HG03064 (cell line): ENCODE data around the gene BAHCC1.

Experiments used
- ATAC-seq: cut with Tn5 transposase; IDR thresholded peaks from one replicate; pipeline ENCODE4 v1.9.1; 2021; ENCODE audit warnings: low read depth; ENCODE audit not compliant: unreplicated experiment

The BAHCC1 gene

DNA sequence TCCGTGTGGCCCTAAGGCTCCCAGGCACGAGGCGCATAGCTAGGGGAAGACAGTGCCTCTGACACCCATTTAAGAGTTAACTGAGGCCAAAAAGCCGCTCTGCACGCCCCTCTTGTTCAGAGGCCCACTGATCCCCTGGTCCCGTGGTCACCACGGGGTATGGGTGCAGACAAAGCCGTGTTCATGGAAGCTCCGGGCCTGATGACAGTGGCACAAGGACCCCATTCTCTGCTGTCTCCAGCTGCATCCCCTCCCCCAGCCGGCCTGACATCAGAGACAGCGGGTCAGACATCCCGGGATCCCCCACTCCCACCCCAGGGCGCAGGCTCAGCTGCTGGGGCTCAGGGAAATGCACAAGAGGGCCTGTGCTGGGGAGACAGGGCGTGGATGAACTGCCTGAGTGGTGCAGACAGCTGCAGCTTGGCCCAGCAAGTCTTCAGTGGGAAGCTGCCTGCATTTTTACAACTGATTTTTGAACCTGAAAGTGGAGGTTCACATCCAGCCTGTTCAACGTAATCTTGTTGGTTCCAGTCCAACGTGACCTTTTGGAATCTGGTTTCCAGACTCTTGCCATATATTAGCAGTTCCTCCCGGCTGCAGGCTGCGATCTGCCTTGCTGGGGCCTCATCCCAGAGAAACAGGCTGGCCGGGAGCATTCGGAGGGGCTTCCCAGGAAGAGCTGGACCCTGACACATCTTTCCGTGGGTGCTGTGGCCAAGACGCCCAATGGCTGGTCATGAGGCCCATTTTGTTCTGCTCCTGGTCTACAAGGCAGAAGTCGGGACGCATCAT lies 9.7 kb upstream of the BAHCC1 start:
- ATAC-seq: no peak

GRCh38 chr17:81386141-81386645 lies 9.1 kb upstream of the BAHCC1 start:
- no peak for ATAC-seq

DNA sequence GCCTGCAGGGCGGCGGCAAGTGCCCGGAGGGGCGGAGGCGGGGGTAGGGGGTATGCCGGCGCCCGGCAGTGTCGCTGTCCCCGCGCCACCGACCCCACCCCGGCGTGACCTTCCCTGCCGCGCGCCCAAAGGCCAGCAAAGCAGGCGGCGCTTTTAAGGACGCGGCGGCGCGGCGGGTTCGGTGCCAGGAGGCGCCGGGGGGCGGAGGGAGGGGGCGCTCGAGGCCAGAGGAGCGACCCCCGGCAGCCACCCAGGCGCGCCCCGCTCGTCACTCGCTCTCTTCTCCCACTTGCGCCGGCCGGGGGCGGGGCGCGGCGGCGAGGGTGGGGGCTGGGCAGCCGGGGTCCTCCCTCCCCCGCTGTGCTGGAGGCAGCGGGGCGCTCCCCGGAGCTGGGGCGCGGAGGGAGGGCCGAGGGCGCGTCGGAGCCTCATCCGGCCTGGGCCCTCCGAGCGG lies 8.6 kb upstream of the BAHCC1 start:
- no peak for ATAC-seq

GRCh38 chr17:81387100-81388090 lies 7.9 kb upstream of the BAHCC1 start:
- no peak for ATAC-seq

DNA sequence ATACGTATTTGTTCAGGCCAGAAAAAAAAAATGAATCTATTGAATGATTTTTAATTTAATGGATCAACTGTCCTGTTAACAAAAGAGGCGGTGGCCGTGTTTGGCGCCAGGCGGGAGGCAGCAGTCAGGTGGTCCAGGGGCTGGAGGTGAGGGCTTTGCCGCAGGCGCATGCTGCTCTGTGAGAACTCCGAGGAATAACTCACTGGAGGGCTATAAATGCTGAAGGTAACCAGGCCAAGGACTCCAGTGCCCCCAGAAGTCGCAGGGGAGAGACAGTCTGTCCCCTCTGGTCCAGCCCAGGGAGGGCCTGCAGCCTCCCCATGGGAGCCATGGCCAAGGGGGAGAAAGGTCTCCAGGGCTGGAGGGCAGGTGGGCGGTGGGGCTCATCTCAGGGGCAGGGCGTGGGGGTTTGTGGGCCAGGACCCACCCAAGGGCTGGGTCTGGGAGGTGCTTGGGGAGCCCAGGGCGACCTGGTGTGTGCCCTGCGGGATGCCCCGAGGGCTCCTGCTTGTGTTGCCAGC lies 7.1 kb upstream of the BAHCC1 start:
- ATAC-seq: no peak

DNA sequence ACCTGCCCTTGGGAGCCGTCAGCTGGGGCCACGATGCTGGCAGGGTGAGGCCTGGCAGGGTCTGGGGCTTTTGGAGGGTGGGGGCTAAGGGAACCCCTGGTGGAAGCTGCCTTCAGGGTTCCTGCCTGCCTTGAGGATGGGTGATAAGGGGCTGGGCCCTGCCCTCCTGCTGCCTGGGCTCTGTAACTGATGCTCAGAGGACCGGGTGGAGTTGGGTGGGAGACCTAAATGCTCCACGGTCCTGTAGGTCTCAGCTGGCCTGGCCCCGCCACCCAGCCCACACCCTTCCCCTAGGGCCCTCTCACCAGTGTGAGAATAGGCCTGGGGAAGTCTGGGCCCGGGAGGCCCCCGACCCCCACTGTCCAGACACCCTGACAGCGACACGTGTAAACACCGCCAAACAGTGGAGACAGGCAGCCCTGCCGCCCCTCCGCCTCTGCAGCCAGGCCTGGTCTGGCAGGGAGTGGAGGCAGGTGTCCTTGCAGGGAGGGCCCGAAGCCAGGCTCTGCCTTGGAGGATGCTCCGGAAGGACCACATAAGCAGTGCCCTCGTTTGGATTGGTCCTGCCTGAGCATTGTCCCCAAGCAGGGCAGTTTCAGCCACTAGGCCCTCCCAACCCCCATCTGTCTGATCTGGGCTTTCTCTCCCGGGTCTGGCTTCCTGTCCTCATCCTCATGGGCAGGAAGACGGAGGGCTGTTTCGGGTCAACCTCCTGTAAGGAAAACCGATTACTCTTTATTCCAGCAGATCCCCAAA lies 6.5 kb upstream of the BAHCC1 start:
- ATAC-seq: no peak

GRCh38 chr17:81389585-81389984 lies 5.7 kb upstream of the BAHCC1 start:
- ATAC-seq: no peak

DNA sequence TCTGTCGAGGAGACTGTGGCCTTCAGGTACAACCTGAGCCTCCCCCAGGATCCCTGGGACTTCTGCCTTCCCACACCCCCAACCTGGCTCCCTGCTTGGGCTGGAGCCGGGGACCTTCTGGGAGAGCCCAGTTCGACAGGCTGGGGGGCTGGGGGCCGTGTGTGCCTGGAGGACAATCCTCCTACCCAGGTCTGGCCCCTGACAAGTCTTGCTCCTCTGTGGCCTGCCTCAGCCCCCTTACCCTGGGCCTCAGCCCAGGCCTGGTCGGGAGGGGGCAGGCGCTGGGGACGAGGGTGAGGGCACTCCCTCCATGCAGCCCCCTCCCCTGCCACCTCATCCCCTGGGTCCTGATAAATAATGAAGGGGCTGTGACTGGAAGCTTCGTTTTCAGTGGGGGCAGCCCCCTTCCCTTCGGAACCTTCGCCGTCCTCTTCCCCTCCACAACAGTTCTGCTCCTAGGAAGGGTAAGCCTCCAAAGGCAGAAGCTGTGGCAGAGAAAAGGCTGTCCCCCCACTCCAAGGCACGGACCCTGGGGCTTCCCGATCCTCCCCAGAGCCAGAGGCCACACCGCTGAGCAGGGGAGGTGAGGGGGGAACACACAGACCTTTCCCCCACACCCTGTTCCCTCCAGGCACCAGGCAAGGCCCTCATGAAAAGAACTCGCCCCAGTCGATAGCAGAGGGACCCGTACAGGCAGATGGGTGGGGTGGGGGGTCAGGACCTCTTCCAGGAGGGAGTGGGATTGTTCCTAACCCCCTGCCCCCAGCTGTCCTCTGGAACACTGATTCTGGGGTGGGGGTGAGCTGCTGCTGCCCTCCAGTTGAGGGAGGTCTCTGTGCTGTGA lies 5.0 kb upstream of the BAHCC1 start:
- ATAC-seq: no peak

- no peak for ATAC-seq
These were observed 4.4 kb upstream of the BAHCC1 start for GRCh38 chr17:81390873-81391255.

GRCh38 chr17:81391293-81391935 lies 3.8 kb upstream of the BAHCC1 start:
- ATAC-seq: no peak

DNA sequence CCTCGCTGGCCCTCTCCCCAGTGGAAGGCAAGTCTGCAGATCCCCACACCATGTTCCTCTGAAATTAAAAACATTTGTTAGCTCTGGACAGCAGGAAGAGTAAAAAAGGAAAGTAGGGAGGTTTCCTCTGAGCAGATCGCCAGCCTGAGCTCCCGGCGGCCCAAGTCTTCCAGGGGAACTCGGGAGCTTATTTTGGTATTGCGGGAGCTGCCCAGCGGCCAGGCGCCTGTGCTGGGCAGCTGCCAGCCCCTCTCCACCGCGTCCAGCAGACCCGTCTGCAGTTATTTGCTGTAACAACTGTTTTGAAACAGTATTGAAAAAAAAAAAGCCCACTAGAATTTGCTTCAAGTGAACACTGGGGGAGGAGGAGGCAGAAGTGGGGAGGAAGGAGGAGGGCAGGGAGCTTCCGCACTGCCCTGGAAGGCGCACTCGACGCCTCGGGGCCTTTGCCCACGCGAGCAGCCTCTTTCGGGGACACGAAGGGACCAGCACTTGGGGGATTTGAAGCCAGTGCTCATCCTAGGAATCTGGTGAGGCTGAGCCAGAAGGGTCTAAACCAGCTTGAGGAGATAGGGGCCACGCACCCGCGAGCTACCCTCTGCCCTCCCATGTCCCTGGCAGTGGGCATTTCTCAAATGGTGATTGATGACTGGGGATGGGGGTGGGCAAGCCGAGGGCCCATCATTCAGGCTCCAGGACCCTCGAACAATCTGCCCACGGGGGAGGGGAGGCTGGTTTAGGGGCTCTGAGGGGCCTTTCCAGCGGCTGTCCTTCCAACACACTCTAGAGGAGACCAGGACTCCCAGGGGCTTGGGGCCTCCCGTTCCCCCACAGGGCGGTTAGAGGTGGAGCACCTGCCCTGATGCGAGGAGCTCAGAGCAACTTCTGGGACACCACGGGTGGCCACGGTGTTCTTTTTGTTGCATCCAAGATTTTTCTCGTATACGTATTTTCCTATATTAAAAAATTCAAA lies 3.0 kb upstream of the BAHCC1 start:
- ATAC-seq: no peak

DNA sequence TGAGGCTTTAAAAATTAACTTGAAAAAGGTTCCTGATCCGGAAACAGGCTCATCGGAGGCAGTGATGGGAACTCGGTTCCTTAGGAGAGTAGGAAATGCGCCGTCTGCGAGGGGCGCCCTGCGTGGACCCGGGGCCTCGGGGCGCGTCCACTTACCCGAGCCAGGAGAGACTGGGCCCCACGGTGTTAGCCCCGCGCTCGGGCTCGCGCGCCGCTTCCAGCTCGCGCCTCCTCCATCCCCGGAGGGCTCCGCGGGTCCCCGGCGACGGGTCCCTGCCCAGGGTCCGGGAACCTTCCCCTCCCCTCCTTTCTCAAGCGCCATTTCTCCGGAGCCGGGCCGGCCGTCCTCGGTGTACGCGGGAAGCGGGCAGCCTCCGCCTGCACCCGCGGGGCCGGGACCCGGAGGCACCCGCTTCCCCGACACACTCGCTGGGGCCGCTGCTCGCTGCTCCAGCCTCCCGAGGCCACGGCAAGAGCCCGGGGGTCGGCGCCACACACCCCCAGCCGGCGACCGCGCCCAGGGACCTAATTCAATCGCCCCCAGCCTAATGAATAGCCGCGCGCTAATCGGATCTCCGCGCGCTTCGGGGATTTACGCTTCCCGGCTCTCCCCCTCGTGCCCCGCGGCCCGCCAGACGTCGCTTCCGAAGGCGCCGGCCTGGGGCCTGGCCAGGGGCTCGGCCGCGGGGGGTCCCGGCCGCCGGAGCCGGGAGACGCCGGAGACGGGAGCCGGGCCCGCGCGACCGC lies 2.2 kb upstream of the BAHCC1 start:
- ATAC-seq: no peak

- no peak for ATAC-seq
These were observed 1.4 kb upstream of the BAHCC1 start for GRCh38 chr17:81393684-81394376.

GRCh38 chr17:81394377-81394920 lies 808 bp upstream of the BAHCC1 start:
- ATAC-seq: no peak

GRCh38 chr17:81395600-81396277 lies 482 bp downstream of the BAHCC1 start:
- no peak for ATAC-seq

- no peak for ATAC-seq
These were observed 1.0 kb downstream of the BAHCC1 start for GRCh38 chr17:81396278-81396721.
